AG10803 (cell line): Measurements from ENCODE around the gene WFDC1.

Experiments used
- DNase-seq: peaks from one replicate; pipeline ENCODE4 v3.0.0; 2010; ENCODE audit warnings: low read depth
- H3K4me3 ChIP-seq: 2 replicates; pipeline ENCODE4 v1.5.1; 2011; ENCODE audit warnings: mild to moderate bottlenecking, low read length, control low read depth
- CTCF ChIP-seq: conservative IDR thresholded peaks from 2 replicates; pipeline ENCODE4 v1.5.1; 2011; ENCODE audit warnings: mild to moderate bottlenecking, low read length, control low read depth, inconsistent platforms

Gene WFDC1

GRCh38 chr16:84320511-84320910 lies 25.8 kb downstream of the WFDC1 start:
- no peak for DNase-seq
- H3K4me3 ChIP-seq = no peak overlapping the region
- TF ChIP-seq CTCF = no peak

GRCh38 chr16:84321932-84322331 lies 27.3 kb downstream of the WFDC1 start:
- no peak overlapping the region for H3K4me3 ChIP-seq
- DNase-seq = no peak
- no peak for TF ChIP-seq CTCF

GRCh38 chr16:84322749-84323148 lies 28.1 kb downstream of the WFDC1 start:
- TF ChIP-seq CTCF = no peak
- DNase-seq = no peak

GRCh38 chr16:84323606-84324005 lies 28.9 kb downstream of the WFDC1 start:
- H3K4me3 ChIP-seq = no peak overlapping the region
- TF ChIP-seq CTCF = no peak
- DNase-seq = peak; percentile 5

More at GRCh38 chr16:84322749-84323148, 28.1 kb downstream of the WFDC1 start:
- H3K4me3 ChIP-seq = no peak overlapping the region

- DNase-seq = no peak
- no peak for TF ChIP-seq CTCF
- H3K4me3 ChIP-seq = no peak overlapping the region
These were observed 30.0 kb downstream of the WFDC1 start for GRCh38 chr16:84324434-84325262.

GRCh38 chr16:84326545-84326944 lies 31.9 kb downstream of the WFDC1 start:
- DNase-seq = no peak
- no peak overlapping the region for H3K4me3 ChIP-seq
- no peak for TF ChIP-seq CTCF

GRCh38 chr16:84327926-84328505 lies 33.3 kb downstream of the WFDC1 start:
- DNase-seq = no peak
- H3K4me3 ChIP-seq = no peak overlapping the region
- no peak for TF ChIP-seq CTCF
